Measurements from ENCODE around the gene CH25H.
"Not testable (repeated sequence)": the region's sequence is repeated elsewhere in the genome, so short reads cannot be mapped to it uniquely, and the experiment has no call there.

The CH25H gene

GRCh38 chr10:89171996-89172395 lies 35.1 kb downstream of the CH25H start:
- ChIA-PET CTCF (interaction anchor here (0.6 kb wide), 1 partner anchor 53 kb away, joined by 3 read pairs; no protein-coding TSS in a partner anchor), POLR2A (ENCODE audit: low non-redundant PET) (no interaction called here)
- H3K27ac ChIP-seq = no peak overlapping the region
- DNase-seq (ENCODE audit: low spot score) = no peak
- no peak for TF ChIP-seq CTCF (conservative IDR thresholded peaks at IDR 0.05; ENCODE audit: low read depth)

- no peak overlapping the region for H3K27ac ChIP-seq
- no peak for DNase-seq (ENCODE audit: low spot score)
- CTCF ChIA-PET = no interaction called here
- TF ChIP-seq CTCF (conservative IDR thresholded peaks at IDR 0.05; ENCODE audit: low read depth) = no peak
- POLR2A ChIA-PET (ENCODE audit: low non-redundant PET) = no interaction called here
Observed at GRCh38 chr10:89171263-89171872, 35.7 kb downstream of the CH25H start.

- POLR2A ChIA-PET (ENCODE audit: low non-redundant PET); CTCF ChIA-PET; DNase-seq (ENCODE audit: low spot score): not testable (repeated sequence)
- peak overlapping the region; percentile 44; the same call in 1 of the 2 replicates for H3K27ac ChIP-seq
Observed at GRCh38 chr10:89168354-89168900, 38.7 kb downstream of the CH25H start.

GRCh38 chr10:89167915-89168314 lies 39.2 kb downstream of the CH25H start:
- DNase-seq (ENCODE audit: low spot score) = no peak
- POLR2A ChIA-PET (ENCODE audit: low non-redundant PET) = no interaction called here
- TF ChIP-seq CTCF (conservative IDR thresholded peaks at IDR 0.05; ENCODE audit: low read depth) = no peak
- peak overlapping the region; percentile 44; the same call in 1 of the 2 replicates for H3K27ac ChIP-seq
- CTCF ChIA-PET = no interaction called here

GRCh38 chr10:89165923-89166322 lies 41.2 kb downstream of the CH25H start:
- CTCF ChIA-PET = no interaction called here
- POLR2A ChIA-PET (ENCODE audit: low non-redundant PET) = no interaction called here
- H3K27ac ChIP-seq = no peak overlapping the region
- TF ChIP-seq CTCF (conservative IDR thresholded peaks at IDR 0.05; ENCODE audit: low read depth) = no peak
- peak; percentile 25 for DNase-seq (ENCODE audit: low spot score)

GRCh38 chr10:89164920-89165319 lies 42.2 kb downstream of the CH25H start:
- ChIA-PET POLR2A (ENCODE audit: low non-redundant PET) (no interaction called here), CTCF (no interaction called here)
- TF ChIP-seq CTCF (conservative IDR thresholded peaks at IDR 0.05; ENCODE audit: low read depth) = no peak
- no peak for DNase-seq (ENCODE audit: low spot score)
- H3K27ac ChIP-seq = no peak overlapping the region

- ChIA-PET CTCF (interaction anchor here (0.7 kb wide), 1 partner anchor 53 kb away, joined by 3 read pairs; no protein-coding TSS in a partner anchor), POLR2A (ENCODE audit: low non-redundant PET) (no interaction called here)
- no peak overlapping the region for H3K27ac ChIP-seq
- TF ChIP-seq CTCF (conservative IDR thresholded peaks at IDR 0.05; ENCODE audit: low read depth) = no peak
- DNase-seq (ENCODE audit: low spot score) = no peak
Observed at GRCh38 chr10:89164080-89164479, 43.0 kb downstream of the CH25H start.
